ENCODE data around the gene FBLN1.
"Not testable (repeated sequence)": the region's sequence is repeated elsewhere in the genome, so short reads cannot be mapped to it uniquely, and the experiment has no call there.

Gene FBLN1

GRCh38 chr22:45616432-45616831, 113.7 kb downstream of the FBLN1 start:
- ATAC-seq = no peak

DNA sequence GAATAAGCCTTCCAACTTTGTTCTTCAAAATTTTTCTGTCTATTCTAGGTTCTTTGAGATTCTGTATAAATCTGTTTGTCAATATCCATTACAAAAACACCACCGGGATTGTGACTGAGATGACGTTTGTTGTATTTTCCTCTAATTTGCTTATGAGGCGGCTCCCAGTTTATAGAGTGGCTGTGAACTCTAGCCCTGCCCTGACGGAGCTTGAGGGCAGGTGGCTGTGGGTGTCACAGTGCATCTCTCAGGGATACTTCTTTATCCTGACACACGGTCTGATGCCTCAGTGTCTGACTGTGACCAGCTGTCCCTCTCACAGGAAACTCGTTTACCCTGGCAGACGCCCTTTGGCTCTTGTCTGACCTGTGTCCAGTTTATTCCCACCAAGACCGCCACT, 115.3 kb downstream of the FBLN1 start:
- no peak for ATAC-seq

DNA sequence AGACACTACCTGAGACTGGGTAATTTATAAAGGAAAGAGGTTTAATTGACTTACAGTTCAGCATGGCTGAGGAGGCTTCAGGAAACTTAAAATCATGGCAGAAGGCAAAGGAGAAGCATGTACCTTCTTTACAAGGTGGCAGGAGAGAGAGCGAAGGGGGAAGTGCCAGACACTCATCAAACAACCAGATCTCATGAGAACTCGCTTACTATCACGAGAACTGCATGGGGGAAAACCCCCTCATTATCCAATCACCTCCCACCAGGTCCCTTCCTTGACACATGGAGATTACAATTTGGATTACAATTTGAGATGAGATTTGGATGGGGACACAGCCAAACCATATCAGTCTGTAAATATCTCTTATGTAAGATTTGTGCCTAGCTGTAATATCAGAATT, 118.0 kb downstream of the FBLN1 start:
- ATAC-seq = no peak

GRCh38 chr22:45621836-45622600, 119.3 kb downstream of the FBLN1 start:
- no peak for ATAC-seq

DNA sequence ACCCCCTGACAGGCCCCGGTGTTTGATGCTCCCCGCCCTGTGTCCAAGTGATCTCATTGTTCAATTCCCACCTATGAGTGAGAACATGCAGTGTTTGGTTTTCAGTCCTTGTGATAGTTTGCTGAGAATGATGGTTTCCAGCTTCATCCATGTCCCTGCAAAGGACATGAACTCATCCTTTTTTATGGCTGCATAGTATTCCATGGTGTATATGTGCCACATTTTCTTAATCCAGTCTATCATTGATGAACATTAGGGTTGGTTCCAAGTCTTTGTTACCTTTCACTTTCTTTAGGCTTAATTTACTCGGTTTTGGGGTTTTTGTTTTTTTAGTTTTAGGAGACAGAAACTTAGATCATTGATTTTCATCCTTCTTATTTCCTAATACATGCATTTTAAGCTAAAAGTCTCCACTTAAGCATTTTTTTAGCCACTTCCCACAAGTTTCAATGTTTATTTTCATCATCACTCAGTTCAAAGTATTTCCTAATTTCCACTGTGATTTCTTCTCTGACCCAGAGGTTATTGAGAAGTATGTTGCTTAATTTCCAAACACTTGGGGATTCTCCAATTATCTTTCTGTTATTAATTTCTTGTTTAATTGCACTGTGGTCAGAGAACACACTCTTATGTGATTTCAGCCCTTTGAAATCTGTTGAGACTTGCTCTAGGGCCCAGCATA, 120.9 kb downstream of the FBLN1 start:
- ATAC-seq = not testable (repeated sequence)

DNA sequence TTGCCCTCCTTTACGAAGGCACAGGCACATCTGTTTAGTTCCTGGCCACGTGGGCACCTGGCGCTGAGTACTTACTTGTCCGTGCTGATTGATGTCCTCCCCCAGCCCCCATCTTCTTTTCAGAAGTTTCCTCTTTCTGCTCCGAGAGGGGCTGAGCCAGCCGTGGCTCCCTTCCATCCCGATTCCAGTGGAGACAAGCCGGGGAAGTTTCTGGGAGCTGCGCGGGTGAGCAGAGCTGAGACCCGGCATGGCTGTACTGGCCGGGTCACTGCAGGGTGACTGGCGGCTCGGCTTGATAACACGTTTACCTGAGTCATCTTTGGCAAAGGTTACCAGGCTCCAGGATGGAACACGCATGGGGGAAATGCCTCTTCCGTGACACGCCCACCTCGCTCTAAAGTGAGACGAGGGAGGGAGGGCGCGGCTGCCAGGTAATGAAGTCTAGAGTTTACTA, 123.5 kb downstream of the FBLN1 start:
- ATAC-seq = no peak

DNA sequence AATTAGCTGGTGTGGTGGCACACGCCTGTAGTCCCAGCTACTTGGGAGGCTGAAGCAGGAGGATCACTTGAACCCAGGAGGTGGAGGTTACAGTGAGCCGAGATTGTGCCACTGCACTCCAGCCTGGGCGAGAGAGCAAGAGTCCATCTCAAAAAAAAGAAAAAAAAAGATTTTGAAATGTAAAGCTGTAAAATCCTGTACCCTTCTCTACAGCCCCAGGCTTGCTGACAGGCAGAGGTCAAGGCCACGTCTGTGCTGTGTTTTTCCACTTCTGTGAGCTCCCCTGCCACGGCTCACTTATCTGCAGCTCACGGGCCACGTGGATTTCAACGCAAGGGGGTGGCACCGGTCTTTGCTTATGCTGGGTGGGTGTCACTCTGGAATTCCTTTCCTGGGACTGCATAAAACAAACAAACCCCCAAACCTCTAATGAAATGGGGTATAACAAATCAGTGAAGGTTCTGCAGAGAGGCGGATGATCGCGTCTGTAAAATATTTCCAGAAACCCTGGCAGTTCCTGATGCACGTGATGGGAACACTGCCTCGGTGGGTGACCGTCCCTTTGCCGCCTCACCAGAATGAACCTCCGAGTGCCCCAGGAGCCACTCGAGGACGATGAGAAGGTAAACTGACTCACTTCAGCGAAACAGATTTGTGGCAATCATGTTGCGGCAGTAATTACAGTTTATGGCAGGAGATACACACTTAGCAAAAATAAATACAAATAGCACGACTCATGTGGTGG, 125.0 kb downstream of the FBLN1 start:
- ATAC-seq = no peak

- ATAC-seq = no peak
Measured at GRCh38 chr22:45628515-45628914, 125.8 kb downstream of the FBLN1 start.

DNA sequence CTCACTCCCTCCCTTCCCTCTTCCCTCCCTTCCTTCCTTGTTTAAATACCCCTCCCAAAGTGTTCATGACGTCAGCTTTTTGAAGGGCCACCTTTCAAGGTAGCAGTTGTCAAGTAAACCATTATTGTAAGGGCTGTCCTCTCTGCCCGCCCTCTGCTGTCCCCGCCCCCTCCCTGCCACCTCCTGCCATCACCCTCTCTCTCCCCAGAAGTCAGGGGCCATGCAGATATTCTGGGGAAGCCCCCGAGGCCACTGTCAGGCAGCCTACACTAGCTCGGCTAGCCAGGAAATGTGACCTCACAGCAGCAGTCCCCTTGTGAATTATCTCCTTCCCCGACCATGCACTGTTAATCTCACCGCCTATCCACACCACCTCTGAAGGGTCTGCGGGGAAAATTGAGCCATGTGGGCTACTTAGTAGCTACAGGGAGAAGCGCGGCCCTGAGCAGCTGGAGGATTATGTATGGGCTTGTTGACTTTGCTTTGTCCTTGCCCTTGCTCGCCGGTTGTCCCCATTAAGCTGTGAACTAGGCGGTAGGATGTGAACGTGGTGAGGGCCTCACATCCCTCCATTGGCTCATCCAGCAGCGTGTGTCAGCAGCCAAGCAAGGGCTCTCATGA, 126.9 kb downstream of the FBLN1 start:
- no peak for ATAC-seq

DNA sequence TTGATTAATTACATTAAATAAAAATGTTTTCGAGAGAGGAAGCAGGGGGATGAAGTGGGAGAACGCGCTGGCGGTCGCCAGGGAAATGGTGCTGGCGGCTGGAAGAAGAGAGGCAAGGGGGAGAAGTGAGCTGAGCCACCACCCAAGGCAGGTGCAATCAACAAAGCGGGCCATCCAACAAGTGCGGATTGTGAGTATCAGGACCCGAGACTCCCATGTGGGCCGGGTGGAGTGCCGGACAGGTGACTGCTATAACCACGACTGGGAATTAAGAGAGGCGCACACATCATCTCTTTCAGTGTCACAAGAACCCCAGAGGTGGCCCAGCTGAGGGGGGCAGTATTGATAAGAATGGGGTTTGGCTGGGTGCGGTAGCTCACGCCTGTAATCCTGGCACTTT, 127.8 kb downstream of the FBLN1 start:
- no peak for ATAC-seq

- ATAC-seq = no peak
Measured at GRCh38 chr22:45631140-45631840, 128.6 kb downstream of the FBLN1 start.

- ATAC-seq = no peak
Measured at GRCh38 chr22:45631841-45632238, 129.2 kb downstream of the FBLN1 start.

GRCh38 chr22:45632791-45633515, 130.3 kb downstream of the FBLN1 start:
- ATAC-seq = no peak

DNA sequence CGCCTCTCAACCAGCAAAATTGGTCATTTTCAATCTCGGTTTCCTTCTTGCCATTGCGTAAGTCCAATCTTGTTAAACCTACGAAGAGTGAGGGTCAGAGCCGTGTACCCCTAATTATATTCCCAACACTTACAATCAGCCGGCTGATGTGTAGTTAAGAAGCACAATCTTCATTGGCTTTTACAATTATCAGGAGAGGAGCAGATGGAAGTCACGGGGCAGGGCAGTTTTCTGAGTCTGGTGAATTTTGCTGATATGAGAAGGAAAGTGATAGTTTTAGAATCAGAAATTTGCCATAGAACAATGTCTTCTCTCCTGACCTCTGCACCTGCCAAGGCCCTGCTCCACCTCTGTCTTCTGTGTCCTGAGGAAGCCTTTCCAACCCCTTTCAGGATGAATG, 134.0 kb downstream of the FBLN1 start:
- no peak for ATAC-seq

DNA sequence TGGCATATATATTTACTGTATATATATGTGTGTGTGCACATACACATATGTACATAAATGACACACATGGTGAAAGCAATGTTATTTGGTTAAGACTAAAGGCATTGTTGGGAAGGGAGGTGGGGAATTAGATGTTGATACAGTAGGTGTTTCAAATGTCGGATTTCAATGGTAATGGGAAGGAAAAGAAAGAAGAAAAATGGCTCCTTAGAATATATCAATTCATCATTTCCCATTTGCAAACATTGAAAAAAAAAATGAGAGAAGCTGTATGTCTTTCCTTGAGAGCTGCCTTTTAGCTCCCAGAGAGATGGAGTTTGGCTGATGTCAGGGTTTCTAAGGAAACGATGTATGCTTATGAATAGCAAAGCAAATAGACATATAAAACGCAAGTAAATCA, 135.5 kb downstream of the FBLN1 start:
- no peak for ATAC-seq

DNA sequence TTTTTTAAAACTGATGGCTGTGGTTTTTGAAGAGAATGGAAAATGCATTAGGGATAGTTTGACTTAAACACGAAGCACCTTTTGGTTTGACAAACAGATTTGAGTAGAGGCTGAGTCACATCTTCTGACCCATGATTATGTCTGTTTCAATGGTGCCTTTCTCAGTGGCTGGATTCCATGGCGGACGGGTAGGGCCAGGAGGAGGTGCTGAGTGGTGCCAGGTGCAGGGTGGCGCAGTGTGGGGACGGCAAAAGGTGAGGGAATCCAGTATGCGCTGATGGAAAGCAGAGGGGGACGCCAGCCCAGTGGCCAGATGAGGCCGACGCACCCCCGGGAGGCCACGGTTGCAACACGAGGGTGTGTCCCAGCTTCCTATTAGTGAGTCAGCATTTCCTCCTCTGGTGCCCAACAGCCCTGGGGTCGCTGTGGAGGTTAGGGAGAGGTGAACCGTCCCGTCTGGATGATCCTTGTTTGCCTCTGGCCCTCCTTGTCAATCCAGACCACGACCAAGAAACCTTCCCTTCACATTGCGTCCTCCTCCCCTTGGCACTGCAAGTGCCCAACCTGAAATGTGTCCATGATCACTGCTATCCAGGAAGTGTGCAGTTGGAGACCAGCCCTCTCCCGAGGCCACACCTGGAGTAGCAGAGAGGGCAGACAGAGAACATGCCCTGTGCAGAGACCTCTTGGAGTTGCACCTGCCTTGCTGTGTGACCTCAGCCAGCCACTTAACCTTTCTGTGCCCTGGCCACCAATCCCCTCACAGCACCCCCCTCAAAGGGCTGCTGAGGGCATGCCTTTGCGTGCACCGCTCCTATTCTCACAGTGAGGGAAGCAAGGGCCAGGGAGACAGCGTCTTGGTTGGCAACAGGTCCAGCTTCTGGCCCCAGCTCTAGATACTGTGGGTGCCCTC, 136.4 kb downstream of the FBLN1 start:
- no peak for ATAC-seq

GRCh38 chr22:45639747-45640102, 137.0 kb downstream of the FBLN1 start:
- no peak for ATAC-seq

DNA sequence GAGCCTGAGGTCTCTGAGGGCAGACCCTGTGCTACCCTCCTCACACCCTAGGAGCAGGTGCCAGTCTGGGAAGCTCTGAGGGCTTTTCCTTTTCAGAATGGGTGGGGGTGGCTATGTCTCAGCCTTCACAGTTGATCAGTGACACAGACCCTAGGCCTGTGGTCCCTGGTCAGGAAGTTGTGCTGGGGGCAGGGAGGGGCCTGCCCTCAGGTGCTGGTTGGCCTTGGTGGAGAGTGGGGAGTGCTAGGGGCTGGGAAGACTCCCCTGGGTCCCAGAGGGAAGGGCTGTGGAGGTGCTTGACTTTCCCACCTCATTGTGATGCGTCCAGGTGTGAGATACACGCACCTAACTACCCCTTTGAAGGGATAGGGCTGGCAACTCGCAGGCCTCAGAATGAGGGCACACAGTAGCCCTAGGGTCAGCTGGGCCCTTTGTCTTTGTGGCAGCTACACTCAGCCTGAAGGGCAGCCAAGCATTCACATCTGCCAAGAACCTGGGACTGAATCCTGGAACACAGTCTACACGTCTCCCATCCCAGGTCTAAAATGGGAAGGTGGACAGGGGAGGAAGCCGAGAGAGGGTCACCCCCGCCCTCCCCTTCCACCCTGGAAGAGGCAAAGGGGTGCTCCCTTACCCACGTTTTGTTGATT, 137.7 kb downstream of the FBLN1 start:
- no peak for ATAC-seq

DNA sequence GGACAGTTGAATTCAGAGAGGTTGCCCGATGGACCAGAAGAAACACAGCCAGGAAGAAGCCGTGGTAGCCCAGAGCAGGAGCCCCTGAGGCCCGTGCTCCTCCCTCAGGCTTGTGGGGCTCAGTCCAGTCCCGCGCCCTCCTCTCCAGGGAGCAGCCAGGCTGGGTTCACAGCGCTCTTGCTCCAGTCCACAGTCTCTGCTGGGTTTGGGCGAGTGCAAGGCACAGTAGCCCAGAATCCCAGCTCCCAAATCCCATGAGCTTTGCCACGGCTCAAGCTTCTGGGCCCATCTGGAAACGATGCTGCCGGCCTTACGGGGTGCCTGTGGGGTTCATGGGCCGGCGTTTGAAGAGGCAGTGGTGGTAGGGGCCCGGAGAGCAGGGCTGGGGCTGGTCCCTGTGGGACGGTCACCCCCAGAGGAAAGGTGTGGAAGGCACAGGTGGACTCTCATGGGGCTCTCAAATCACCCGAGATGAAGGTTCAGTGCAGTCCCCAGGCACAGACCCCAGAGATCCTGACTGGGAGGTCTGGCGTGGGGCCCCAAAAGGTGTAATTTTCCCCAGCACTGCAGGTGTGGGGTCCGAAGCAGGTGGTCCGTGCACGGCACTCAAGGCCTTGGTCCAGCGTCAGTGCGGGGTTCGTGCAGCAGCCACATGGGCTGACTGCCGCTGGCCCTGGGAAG, 138.4 kb downstream of the FBLN1 start:
- no peak for ATAC-seq

DNA sequence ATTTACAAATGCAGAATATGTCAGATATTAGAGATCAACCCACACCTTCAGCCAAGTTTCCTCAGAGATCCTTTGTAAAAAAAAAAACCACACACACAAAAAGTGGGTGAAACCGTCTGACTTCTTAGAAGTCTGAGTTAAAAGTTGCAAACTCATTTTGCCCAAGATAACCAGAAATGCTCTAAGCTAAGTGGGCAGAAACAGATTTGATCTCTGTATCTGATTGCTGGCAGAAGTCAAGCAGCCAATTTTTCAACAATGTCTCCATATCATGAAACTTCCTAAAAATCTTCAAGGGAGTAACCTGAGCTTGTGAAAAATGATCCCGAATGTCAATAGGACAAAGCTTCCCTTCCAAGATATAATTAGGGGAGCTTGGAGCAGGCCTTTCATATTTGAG, 140.3 kb downstream of the FBLN1 start:
- no peak for ATAC-seq

Measured in activated CD4-positive, CD25-positive, alpha-beta regulatory T cell treated with anti-CD3 and anti-CD28 coated beads, Interleukin-2, amount 50 U/mL, for 24 hours (primary cell).